Esophagus muscularis mucosa (tissue), 4 donors: ENCODE measurements around the gene KAZN.

Experiments used
- EP300 ChIP-seq: sonication (generic); formaldehyde crosslinking; IDR thresholded peaks from one replicate; pipeline ENCODE4 v1.6.1; 2017; ENCODE audit warnings: antibody characterized with exemption
- POLR2A ChIP-seq: fragments of 450-650 bp; IDR thresholded peaks from one replicate; pipeline ENCODE4 v1.6.1; 2017; ENCODE audit warnings: antibody characterized with exemption, moderate library complexity, mild to moderate bottlenecking, low read depth
- POLR2AphosphoS5 ChIP-seq, 2 donors: sonication (generic); formaldehyde crosslinking; IDR thresholded peaks; one replicate each; pipeline ENCODE4 v1.6.1; 2017; ENCODE audit warnings: antibody characterized with exemption in 2 of 2
- TF ChIP-seq, protein P1 (sequence below), 3 experiments: fragments of 200-600 bp in 2 of 3; fragments of 450-650 bp in 1 of 3; sonication (generic) in 2 of 3; IDR thresholded peaks; one replicate each; pipeline ENCODE4 v1.5.1; 2017 to 2019; ENCODE audit warnings: antibody characterized with exemption in 3 of 3, mild to moderate bottlenecking in 2 of 3, moderate library complexity in 1 of 3

- TF ChIP-seq, protein P1, sequence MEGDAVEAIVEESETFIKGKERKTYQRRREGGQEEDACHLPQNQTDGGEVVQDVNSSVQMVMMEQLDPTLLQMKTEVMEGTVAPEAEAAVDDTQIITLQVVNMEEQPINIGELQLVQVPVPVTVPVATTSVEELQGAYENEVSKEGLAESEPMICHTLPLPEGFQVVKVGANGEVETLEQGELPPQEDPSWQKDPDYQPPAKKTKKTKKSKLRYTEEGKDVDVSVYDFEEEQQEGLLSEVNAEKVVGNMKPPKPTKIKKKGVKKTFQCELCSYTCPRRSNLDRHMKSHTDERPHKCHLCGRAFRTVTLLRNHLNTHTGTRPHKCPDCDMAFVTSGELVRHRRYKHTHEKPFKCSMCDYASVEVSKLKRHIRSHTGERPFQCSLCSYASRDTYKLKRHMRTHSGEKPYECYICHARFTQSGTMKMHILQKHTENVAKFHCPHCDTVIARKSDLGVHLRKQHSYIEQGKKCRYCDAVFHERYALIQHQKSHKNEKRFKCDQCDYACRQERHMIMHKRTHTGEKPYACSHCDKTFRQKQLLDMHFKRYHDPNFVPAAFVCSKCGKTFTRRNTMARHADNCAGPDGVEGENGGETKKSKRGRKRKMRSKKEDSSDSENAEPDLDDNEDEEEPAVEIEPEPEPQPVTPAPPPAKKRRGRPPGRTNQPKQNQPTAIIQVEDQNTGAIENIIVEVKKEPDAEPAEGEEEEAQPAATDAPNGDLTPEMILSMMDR (IDR thresholded peaks at IDR 0.05): no peak
- TF ChIP-seq POLR2AphosphoS5 (IDR thresholded peaks at IDR 0.05) (no peak), POLR2A (no peak), EP300 (no peak)
These were observed 465.9 kb downstream of the KAZN start for GRCh38 chr1:15064217-15064929.
